H1 (cell line): ENCODE results near the gene MROH2B. TPM values are rescaled to one million over a fixed set of nuclear protein-coding genes. Genes with fewer than 3 reads are reported as not detected.

Experiments
- CTCF ChIA-PET: fragments of 300-600 bp; sonication (Branson Sonifier 250); formaldehyde crosslinking; loops from one replicate; lab custom pipeline; 2021; ENCODE audit not compliant: partially characterized antibody; lab: Charles Lee
- POLR2A ChIA-PET: fragments of 300-600 bp; sonication (Branson Sonifier 250); formaldehyde crosslinking; loops from one replicate; lab custom pipeline; 2021; ENCODE audit warnings: inconsistent platforms; ENCODE audit not compliant: partially characterized antibody; lab: Charles Lee
- DNase-seq, 2 experiments: peaks; one replicate each; pipeline versions ENCODE4 v3.0.0 to v3.0.0-alpha.2; 2010 to 2022; ENCODE audit warnings: low spot score in 2 of 2, low read depth in 1 of 2, mixed read lengths in 1 of 2
- FAIRE-seq: peaks from 2 replicates; lab custom pipeline; 2011; peaks lifted over from hg19 to GRCh38; lab: Jason Lieb, UNC
- H2AFZ ChIP-seq: 2 replicates; pipeline ENCODE4 v1.8.1; 2012; ENCODE audit warnings: low read length, inconsistent platforms
- H2AK5ac ChIP-seq: 2 replicates; pipeline ENCODE4 v1.6.1; 2013; ENCODE audit warnings: low read depth, low read length
- H2BK120ac ChIP-seq: replicated peaks from 2 replicates; pipeline ENCODE3; 2013; ENCODE audit warnings: low read depth, low read length, inconsistent platforms
- H2BK12ac ChIP-seq: 2 replicates; pipeline ENCODE4 v1.6.1; 2013; ENCODE audit warnings: low read depth, low read length
- H2BK15ac ChIP-seq: 2 replicates; pipeline ENCODE4 v1.6.1; 2013; ENCODE audit warnings: low read length
- H2BK20ac ChIP-seq: 2 replicates; pipeline ENCODE4 v1.6.1; 2013; ENCODE audit warnings: low read length
- H2BK5ac ChIP-seq: 2 replicates; pipeline ENCODE4 v1.6.1; 2013; ENCODE audit warnings: low read depth, low read length
- H3K14ac ChIP-seq: 2 replicates; pipeline ENCODE4 v1.6.1; 2013; ENCODE audit warnings: inconsistent platforms; ENCODE audit not compliant: insufficient read length
- H3K18ac ChIP-seq: 2 replicates; pipeline ENCODE4 v1.6.1; 2013; ENCODE audit warnings: low read length; ENCODE audit errors: extremely low read depth
- H3K23ac ChIP-seq: 2 replicates; pipeline ENCODE4 v1.6.1; 2013; ENCODE audit warnings: inconsistent platforms; ENCODE audit not compliant: insufficient read length
- H3K23me2 ChIP-seq: 2 replicates; pipeline ENCODE4 v1.6.1; 2013; ENCODE audit warnings: low read depth, low read length
- H3K27ac ChIP-seq: 2 replicates; pipeline ENCODE4 v1.6.1; 2011; ENCODE audit warnings: low read depth, low read length, inconsistent platforms
- H3K27me3 ChIP-seq, 4 experiments: replicated peaks in 1 of 4; 1 replicate in 1 of 4; 2 replicates in 3 of 4; pipeline versions ENCODE4 v1.6.1 to v1.8.1; 2011 to 2013; ENCODE audit warnings: low read length in 3 of 4, mild to moderate bottlenecking in 3 of 4, inconsistent platforms in 2 of 4, mixed read lengths in 2 of 4, moderate library complexity in 1 of 4; ENCODE audit not compliant: control insufficient read depth in 3 of 4, insufficient read depth in 3 of 4; ENCODE audit errors: extremely low read depth in 1 of 4
- H3K36me3 ChIP-seq, 4 experiments: 2 replicates each; pipeline versions ENCODE4 v1.6.1 to v1.8.1; 2011 to 2013; ENCODE audit warnings: mild to moderate bottlenecking in 4 of 4, low read length in 3 of 4, moderate library complexity in 2 of 4, control low read depth in 1 of 4, inconsistent platforms in 1 of 4; ENCODE audit not compliant: insufficient read depth in 4 of 4, control insufficient read depth in 2 of 4
- H3K4ac ChIP-seq: replicated peaks from 2 replicates; pipeline ENCODE3; 2013; ENCODE audit warnings: low read length, low read depth, mixed read lengths, inconsistent platforms; ENCODE audit not compliant: insufficient read length
- H3K4me1 ChIP-seq, 4 experiments: replicated peaks in 1 of 4; 1 replicate in 1 of 4; 2 replicates in 3 of 4; pipeline versions ENCODE4 v1.6.1 to v1.8.1; 2011 to 2013; ENCODE audit warnings: low read length in 3 of 4, inconsistent platforms in 2 of 4, mixed read lengths in 1 of 4; ENCODE audit not compliant: insufficient read depth in 4 of 4, control insufficient read depth in 3 of 4
- H3K4me2 ChIP-seq, 2 experiments: 2 replicates each; pipeline versions ENCODE4 v1.6.1 to v1.8.1; 2011 to 2013; ENCODE audit warnings: low read depth in 2 of 2, low read length in 2 of 2, control low read depth in 1 of 2, inconsistent platforms in 1 of 2, mild to moderate bottlenecking in 1 of 2; ENCODE audit not compliant: insufficient read depth in 1 of 2
- H3K4me3 ChIP-seq, 4 experiments: fragments of 200-600, 300-600 bp in 1 of 4; sonication (generic), shearing (Covaris generic), sonication (Bioruptor Twin) in 1 of 4; 2 replicates each; pipeline versions ENCODE4 v1.5.1 to v1.8.1; 2011 to 2016; ENCODE audit warnings: low read length in 4 of 4, low read depth in 3 of 4, control low read depth in 2 of 4, inconsistent platforms in 2 of 4, mild to moderate bottlenecking in 2 of 4, mixed read lengths in 1 of 4, moderate library complexity in 1 of 4; ENCODE audit not compliant: insufficient read depth in 2 of 4; ENCODE audit errors: extremely low read depth in 1 of 4
- H3K56ac ChIP-seq: replicated peaks from 2 replicates; pipeline ENCODE3; 2013; ENCODE audit warnings: low read depth, mild to moderate bottlenecking, mixed read lengths, low read length, inconsistent platforms; ENCODE audit not compliant: insufficient read length
- H3K79me1 ChIP-seq: 2 replicates; pipeline ENCODE4 v1.6.1; 2013; ENCODE audit warnings: low read depth, low read length, control low read depth
- H3K79me2 ChIP-seq, 2 experiments: 2 replicates each; pipeline versions ENCODE4 v1.6.1 to v1.8.1; 2012 to 2013; ENCODE audit warnings: low read length in 2 of 2, mild to moderate bottlenecking in 2 of 2, inconsistent platforms in 1 of 2; ENCODE audit not compliant: insufficient read depth in 2 of 2, control insufficient read depth in 1 of 2
- H3K9ac ChIP-seq, 4 experiments: replicated peaks in 1 of 4; 1 replicate in 1 of 4; 2 replicates in 3 of 4; pipeline versions ENCODE4 v1.6.1 to v1.8.1; 2011 to 2013; ENCODE audit warnings: low read depth in 3 of 4, low read length in 3 of 4, control low read depth in 2 of 4, mild to moderate bottlenecking in 2 of 4, moderate library complexity in 2 of 4, inconsistent platforms in 1 of 4; ENCODE audit errors: extremely low read depth in 1 of 4
- H3K9me3 ChIP-seq, 2 experiments: 2 replicates each; pipeline versions ENCODE4 v1.6.1 to v1.8.1; 2012 to 2013; ENCODE audit warnings: mild to moderate bottlenecking in 2 of 2, moderate library complexity in 2 of 2, control low read depth in 1 of 2, inconsistent platforms in 1 of 2, low read depth in 1 of 2, low read length in 1 of 2, mixed read lengths in 1 of 2; ENCODE audit not compliant: insufficient read depth in 2 of 2
- H4K20me1 ChIP-seq, 2 experiments: replicated peaks in 1 of 2; 2 replicates each; pipeline versions ENCODE3 to v1.8.1; 2011 to 2013; ENCODE audit warnings: inconsistent platforms in 2 of 2, low read length in 2 of 2, mild to moderate bottlenecking in 1 of 2; ENCODE audit not compliant: insufficient read depth in 2 of 2, control insufficient read depth in 1 of 2
- H4K5ac ChIP-seq: 2 replicates; pipeline ENCODE4 v1.6.1; 2013; ENCODE audit warnings: low read length, low read depth, mixed read lengths, inconsistent platforms; ENCODE audit not compliant: insufficient read length
- H4K8ac ChIP-seq: 2 replicates; pipeline ENCODE4 v1.8.0; 2013; ENCODE audit warnings: mild to moderate bottlenecking, moderate library complexity, low read length, inconsistent platforms; ENCODE audit not compliant: insufficient read depth; ENCODE audit errors: extremely low read depth
- H4K91ac ChIP-seq: replicated peaks from 2 replicates; pipeline ENCODE3; 2013; ENCODE audit warnings: low read length, mixed read lengths, inconsistent platforms; ENCODE audit not compliant: insufficient read length
- GTF2F1 ChIP-seq: IDR thresholded peaks from 2 replicates; pipeline ENCODE4 v1.6.1; 2012; ENCODE audit warnings: low read depth, low read length, improper control_type of control experiment, borderline replicate concordance
- HDAC2 ChIP-seq, 2 experiments: fragments of 300-600 bp in 1 of 2; sonication (generic) in 1 of 2; IDR thresholded peaks; 2 replicates each; pipeline ENCODE4 v1.6.1; 2011 to 2012; ENCODE audit warnings: low read depth in 2 of 2, low read length in 2 of 2, mild to moderate bottlenecking in 2 of 2, moderate library complexity in 2 of 2, borderline replicate concordance in 1 of 2, inconsistent platforms in 1 of 2
- JUN ChIP-seq: IDR thresholded peaks from 2 replicates; pipeline ENCODE4 v1.6.1; 2011; ENCODE audit warnings: low read depth, mild to moderate bottlenecking, improper control_type of control experiment, low read length
- RXRA ChIP-seq: IDR thresholded peaks from 2 replicates; pipeline ENCODE4 v1.6.1; 2011; ENCODE audit warnings: low read depth, mild to moderate bottlenecking, low read length, moderate library complexity; ENCODE audit not compliant: insufficient read depth
- SUZ12 ChIP-seq: fragments of 200-600 bp; sonication (generic); IDR thresholded peaks from 2 replicates; pipeline ENCODE4 v1.6.1; 2012; ENCODE audit warnings: mild to moderate bottlenecking, inconsistent platforms, low read length, moderate library complexity, mixed read lengths
- ZNF274 ChIP-seq: IDR thresholded peaks from 2 replicates; pipeline ENCODE4 v1.7.0; 2012; ENCODE audit warnings: low read length, borderline replicate concordance; ENCODE audit errors: extremely low read depth
- WGBS, 2 experiments: shearing (Covaris generic) in 1 of 2; methylation state at CpG; one replicate each; pipeline versions ENCODE4 v1.1.6 to v1.1.7; 2013 to 2015; ENCODE audit warnings: low lambda C conversion rate in 2 of 2, mixed read lengths in 2 of 2, inconsistent platforms in 1 of 2, low coverage in 1 of 2, missing lambda C conversion rate in 1 of 2; ENCODE audit not compliant: insufficient replicate concordance in 2 of 2, insufficient coverage in 1 of 2, insufficient read length in 1 of 2; ENCODE audit errors: extremely low coverage in 1 of 2, missing lambda C conversion rate in 1 of 2; 5-methylcytosine and 5-hydroxymethylcytosine counted together
- polyA plus RNA-seq, 7 experiments: library from polyadenylated mRNA; depleted of rRNA in 3 of 7; stranded (reverse) in 5 of 7; unstranded in 2 of 7; fragments of >200 nt in 5 of 7; fragments of 200-250 nt in 2 of 7; gene quantifications; 1 replicate in 5 of 7; 2 replicates in 1 of 7; 4 replicates in 1 of 7; pipeline versions ENCODE4 v1.2.1 to v1.2.3, GENCODE V29; 2011 to 2013; ENCODE audit warnings: missing spikeins in 2 of 7, mixed read lengths in 2 of 7
- total RNA-seq: library from RNA; stranded (reverse); fragmentation: NEBNext Ultra II Directional; extraction: Animal tissue kit (Norgen Biotek cat#: 25700); gene quantifications from 2 replicates; pipeline ENCODE4 v1.2.1, GENCODE V29; 2021

The MROH2B gene
- total and polyA plus RNA-seq, 2 of the 8 experiments (the other 6 are each of a cell fraction or from before 2014, with no cell fraction given): not detected

GRCh38 chr5:40988746-40989510 is 82.2 kb downstream of the MROH2B start:
- no peak for FAIRE-seq
- no peak for TF ChIP-seq ZNF274
- TF ChIP-seq HDAC2 (IDR thresholded peaks at IDR 0.05; ENCODE audit: borderline replicate concordance in 1 of 2, low read depth in 2 of 2, low read length in 2 of 2): no peak
- TF ChIP-seq JUN: no peak
- TF ChIP-seq GTF2F1: no peak
- no peak for TF ChIP-seq RXRA
- TF ChIP-seq SUZ12: no peak
- H3K23me2 ChIP-seq: peaks cover 2% of the 10 kb centered on the region; the same call in 1 of the 2 replicates
- H2BK12ac ChIP-seq: no peak overlapping the region
- no peak overlapping the region for H3K27ac ChIP-seq
- no peak for DNase-seq
- no peak overlapping the region for H2BK5ac ChIP-seq
- 89% methylated on average over 8 of the region's 8 CpGs; no CpG with 5 or more reads in 1 of the 2 experiments for WGBS, 2 experiments
- H3K79me2 ChIP-seq: no peaks in the 10 kb centered on the region
- H3K36me3 ChIP-seq: no peaks in the 10 kb centered on the region
- H4K91ac ChIP-seq: no peak overlapping the region
- H3K4me3 ChIP-seq: no peak overlapping the region
- no peak overlapping the region for H4K5ac ChIP-seq
- no peak overlapping the region for H3K4ac ChIP-seq
- H4K20me1 ChIP-seq: no peaks in the 10 kb centered on the region
- H2AK5ac ChIP-seq: no peak overlapping the region
- H3K27me3 ChIP-seq: no peaks in the 10 kb centered on the region
- H2BK20ac ChIP-seq: no peak overlapping the region
- H2BK15ac ChIP-seq: no peak overlapping the region
- H3K18ac ChIP-seq: no peak overlapping the region
- no peaks in the 10 kb centered on the region for H3K79me1 ChIP-seq
- H4K8ac ChIP-seq: no peak overlapping the region
- no peak overlapping the region for H3K4me2 ChIP-seq
- H2BK120ac ChIP-seq: no peak overlapping the region
- POLR2A ChIA-PET: no interaction called here
- H3K14ac ChIP-seq: no peak overlapping the region
- H3K23ac ChIP-seq: no peak overlapping the region
- H3K9ac ChIP-seq: no peak overlapping the region
- H2AFZ ChIP-seq: no peak overlapping the region
- H3K4me1 ChIP-seq: no peaks in the 10 kb centered on the region
- H3K56ac ChIP-seq: no peak overlapping the region
- CTCF ChIA-PET: no interaction called here
- H3K9me3 ChIP-seq: peaks cover 0 to 4% of the 10 kb centered on the region in 2 experiments; a peak in 1 of 4 replicates
